GM12878 (cell line): ENCODE data around the gene ARID3B. TPM values are rescaled to one million over a fixed set of nuclear protein-coding genes. Genes with fewer than 3 reads are reported as not detected.

Experiments
- CBX5 ChIP-seq: sonication (generic); IDR thresholded peaks from 2 replicates; pipeline ENCODE4 v1.6.1; 2016; ENCODE audit warnings: low read depth, moderate library complexity, mild to moderate bottlenecking, inconsistent platforms
- CREM ChIP-seq: IDR thresholded peaks from 2 replicates; pipeline ENCODE4 v1.6.1; 2014; ENCODE audit warnings: antibody characterized with exemption, low read depth
- ESRRA ChIP-seq: IDR thresholded peaks from 2 replicates; pipeline ENCODE4 v1.6.1; 2012; ENCODE audit warnings: mild to moderate bottlenecking, low read length, improper control_type of control experiment
- MAX ChIP-seq: IDR thresholded peaks from 2 replicates; pipeline ENCODE4 v1.6.1; 2012; ENCODE audit warnings: low read depth, low read length, improper control_type of control experiment
- MEF2A ChIP-seq: IDR thresholded peaks from 2 replicates; pipeline ENCODE4 v1.6.1; 2011; ENCODE audit warnings: low read depth, mild to moderate bottlenecking, low read length, moderate library complexity; ENCODE audit not compliant: insufficient read depth
- NRF1 ChIP-seq: conservative IDR thresholded peaks from 2 replicates; pipeline ENCODE4 v1.6.1; 2011; ENCODE audit warnings: mild to moderate bottlenecking, low read depth, low read length, improper control_type of control experiment
- RELB ChIP-seq: fragments of 450-650 bp; IDR thresholded peaks from 2 replicates; pipeline ENCODE4 v1.6.1; 2017; ENCODE audit warnings: low read depth, mild to moderate bottlenecking, moderate library complexity
- SMAD1 ChIP-seq: fragments of 450-650 bp; IDR thresholded peaks from 2 replicates; pipeline ENCODE4 v1.6.1; 2018; ENCODE audit warnings: mild to moderate bottlenecking, low read depth; ENCODE audit not compliant: partially characterized antibody
- TCF3 ChIP-seq: IDR thresholded peaks from 2 replicates; pipeline ENCODE4 v1.6.1; 2012; ENCODE audit warnings: low read depth, mild to moderate bottlenecking, low read length, borderline replicate concordance; ENCODE audit not compliant: insufficient read depth
- ZBTB40 ChIP-seq: fragments of 450-650 bp; IDR thresholded peaks from 2 replicates; pipeline ENCODE4 v1.6.1; 2016; ENCODE audit warnings: mild to moderate bottlenecking, moderate library complexity, borderline replicate concordance
- polyA plus RNA-seq, 11 experiments: library from polyadenylated mRNA; depleted of rRNA in 4 of 11; unstranded in 6 of 11; stranded (reverse) in 5 of 11; fragments of >200 nt; fragmentation: Nextera tagmentation in 4 of 11; fragmentation: Illumina TruSeq in 1 of 11; extraction: Ambion mirVana in 4 of 11; extraction: Trizol in 1 of 11; gene quantifications; 1 replicate in 1 of 11; 2 replicates in 10 of 11; pipeline versions ENCODE4 v1.2.1 to v1.2.3, GENCODE V29; 2011 to 2016; ENCODE audit warnings: inconsistent platforms in 2 of 11, missing spikeins in 2 of 11, low read depth in 1 of 11
- total RNA-seq, 4 experiments: library from RNA; depleted of rRNA in 3 of 4; stranded (reverse); fragments of >200 nt in 3 of 4; fragmentation: Illumina TruSeq in 1 of 4; extraction: Trizol in 1 of 4; gene quantifications; 2 replicates each; pipeline versions ENCODE4 v1.2.1 to v1.2.3, GENCODE V29; 2013 to 2021
- TF ChIP-seq, protein P1 (sequence below): IDR thresholded peaks from 2 replicates; pipeline ENCODE4 v1.6.1; 2012; ENCODE audit warnings: low read length, inconsistent platforms

The ARID3B gene
- total and polyA plus RNA-seq, 10 of the 15 experiments (the other 5 are each of a cell fraction or from before 2014, with no cell fraction given), result 1.1 to 33.4 (median 24.0) TPM

DNA sequence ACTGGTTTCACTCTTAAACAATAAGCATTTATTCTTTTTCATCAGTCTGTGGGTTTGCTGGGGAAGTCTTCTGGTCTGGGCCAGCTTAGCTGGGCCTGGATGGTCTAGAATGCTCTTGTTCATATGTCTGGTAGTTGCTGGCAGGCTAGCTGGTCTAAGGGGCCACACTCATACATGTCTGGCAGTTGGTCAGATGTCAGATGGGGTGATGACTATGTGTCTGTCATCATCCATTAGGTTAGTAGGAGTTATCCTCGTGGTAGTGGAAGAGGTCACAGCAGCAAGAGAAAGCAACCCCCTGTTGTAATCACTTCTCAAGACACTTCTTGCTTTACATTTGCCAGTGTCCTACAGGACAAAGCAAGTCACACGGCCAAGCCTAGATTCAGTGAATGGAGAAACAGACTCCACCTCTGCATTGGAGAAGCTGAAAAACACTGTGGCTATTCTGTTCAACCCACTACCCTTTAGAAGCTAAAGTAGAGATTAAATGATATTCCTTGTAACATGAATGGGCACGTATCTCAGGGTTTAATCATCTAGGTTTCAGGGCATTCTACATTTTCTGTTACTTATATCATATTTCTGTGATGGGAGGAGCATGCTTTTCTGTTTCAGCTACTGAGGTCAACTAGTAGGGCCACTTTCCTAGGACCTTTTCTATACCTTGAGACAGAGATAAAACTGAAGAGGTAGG is 5.5 kb upstream of the ARID3B start (continued):
- TF ChIP-seq ZBTB40 (no peak), MAX (no peak), NRF1 (no peak), CBX5 (no peak), MEF2A (no peak), RELB (no peak), SMAD1 (no peak), ESRRA (no peak), CREM (no peak), TCF3 (no peak)
- TF ChIP-seq, protein P1, sequence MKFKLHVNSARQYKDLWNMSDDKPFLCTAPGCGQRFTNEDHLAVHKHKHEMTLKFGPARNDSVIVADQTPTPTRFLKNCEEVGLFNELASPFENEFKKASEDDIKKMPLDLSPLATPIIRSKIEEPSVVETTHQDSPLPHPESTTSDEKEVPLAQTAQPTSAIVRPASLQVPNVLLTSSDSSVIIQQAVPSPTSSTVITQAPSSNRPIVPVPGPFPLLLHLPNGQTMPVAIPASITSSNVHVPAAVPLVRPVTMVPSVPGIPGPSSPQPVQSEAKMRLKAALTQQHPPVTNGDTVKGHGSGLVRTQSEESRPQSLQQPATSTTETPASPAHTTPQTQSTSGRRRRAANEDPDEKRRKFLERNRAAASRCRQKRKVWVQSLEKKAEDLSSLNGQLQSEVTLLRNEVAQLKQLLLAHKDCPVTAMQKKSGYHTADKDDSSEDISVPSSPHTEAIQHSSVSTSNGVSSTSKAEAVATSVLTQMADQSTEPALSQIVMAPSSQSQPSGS, result no peak
